DMS114 treated with DMSO at 0.1 percent for 48 hours (cell line): ENCODE data around the gene CTCF.

Experiments used
- DNase-seq: peaks from one replicate; lab custom pipeline; 2025; ENCODE audit not compliant: unreplicated experiment; lab: John Stamatoyannopoulos, UW

CTCF gene

GRCh38 chr16:67678354-67679023, 116.2 kb downstream of the CTCF start:
- DNase-seq: no peak

GRCh38 chr16:67679935-67680897, 117.9 kb downstream of the CTCF start:
- DNase-seq: no peak

GRCh38 chr16:67683767-67684166, 121.4 kb downstream of the CTCF start:
- DNase-seq: no peak

GRCh38 chr16:67685388-67686112, 123.2 kb downstream of the CTCF start:
- no peak for DNase-seq
